ENCODE measurements around the gene PLXNA1. TPM values are rescaled to one million over a fixed set of nuclear protein-coding genes. Genes with fewer than 3 reads are reported as not detected.

Gene PLXNA1
- total RNA-seq, 4 donors from 2014 or later, result 19.7 to 27.5 (median 23.9) TPM

DNA sequence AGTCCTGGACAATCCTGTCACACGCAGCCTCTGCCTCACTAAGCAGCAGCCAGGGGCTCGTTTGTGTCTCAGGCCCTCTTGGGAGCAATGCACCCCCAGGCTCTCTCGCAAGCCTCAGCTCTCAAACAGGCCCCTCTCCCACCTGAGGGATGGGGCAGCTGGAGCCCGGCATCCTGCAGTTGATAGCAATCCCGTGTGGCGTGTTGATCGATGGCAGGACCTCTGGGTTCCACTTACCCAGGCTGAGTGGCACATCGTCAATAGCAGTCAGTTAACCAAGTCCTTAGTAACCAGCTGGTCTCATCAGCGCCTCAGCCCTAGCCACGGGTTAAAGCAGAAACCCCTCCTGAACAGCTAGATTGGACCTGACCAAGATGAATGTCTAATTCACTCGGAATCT lies 36.5 kb upstream of the PLXNA1 start:
- intact Hi-C loops (cut with DNase I), result no loop called here
- Histone ChIP-seq H3K9me3 (no peaks in the 10 kb centered on the region), H3K27me3 (no peaks in the 10 kb centered on the region), H3K36me3 (peaks cover 0 to 8% (median 0%) of the 10 kb centered on the region in 3 donors), H3K27ac (no peak overlapping the region), H3K4me1 (no peaks in the 10 kb centered on the region), H3K4me3 (no peak overlapping the region)
- TF ChIP-seq, protein P1, sequence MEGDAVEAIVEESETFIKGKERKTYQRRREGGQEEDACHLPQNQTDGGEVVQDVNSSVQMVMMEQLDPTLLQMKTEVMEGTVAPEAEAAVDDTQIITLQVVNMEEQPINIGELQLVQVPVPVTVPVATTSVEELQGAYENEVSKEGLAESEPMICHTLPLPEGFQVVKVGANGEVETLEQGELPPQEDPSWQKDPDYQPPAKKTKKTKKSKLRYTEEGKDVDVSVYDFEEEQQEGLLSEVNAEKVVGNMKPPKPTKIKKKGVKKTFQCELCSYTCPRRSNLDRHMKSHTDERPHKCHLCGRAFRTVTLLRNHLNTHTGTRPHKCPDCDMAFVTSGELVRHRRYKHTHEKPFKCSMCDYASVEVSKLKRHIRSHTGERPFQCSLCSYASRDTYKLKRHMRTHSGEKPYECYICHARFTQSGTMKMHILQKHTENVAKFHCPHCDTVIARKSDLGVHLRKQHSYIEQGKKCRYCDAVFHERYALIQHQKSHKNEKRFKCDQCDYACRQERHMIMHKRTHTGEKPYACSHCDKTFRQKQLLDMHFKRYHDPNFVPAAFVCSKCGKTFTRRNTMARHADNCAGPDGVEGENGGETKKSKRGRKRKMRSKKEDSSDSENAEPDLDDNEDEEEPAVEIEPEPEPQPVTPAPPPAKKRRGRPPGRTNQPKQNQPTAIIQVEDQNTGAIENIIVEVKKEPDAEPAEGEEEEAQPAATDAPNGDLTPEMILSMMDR (IDR thresholded peaks at IDR 0.05), result no peak
- TF ChIP-seq POLR2A (IDR thresholded peaks at IDR 0.05), result no peak
- no peak for DNase-seq
- 91 to 100% methylated on average over 2 to 11 of the region's 11 CpGs for WGBS, 2 donors

DNA sequence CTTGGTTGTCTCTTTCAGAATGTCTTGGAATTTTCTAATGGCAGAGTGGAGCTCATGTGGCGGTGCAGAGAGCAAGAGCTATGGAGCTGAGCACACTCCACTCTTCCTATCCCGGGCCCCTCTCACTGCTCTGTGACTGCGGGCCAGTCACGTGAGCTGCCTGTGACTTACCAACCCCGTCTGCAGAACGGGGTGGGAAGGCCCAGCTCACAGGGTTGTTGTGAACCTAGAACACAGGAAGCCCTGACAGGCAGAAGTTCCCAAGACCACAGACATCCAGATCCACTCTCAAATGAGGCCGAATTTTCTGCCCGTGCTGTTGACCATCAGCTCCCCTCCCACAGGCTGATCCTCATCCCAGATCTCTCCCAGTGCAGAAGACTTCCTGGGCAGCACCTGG lies 35.5 kb upstream of the PLXNA1 start:
- TF ChIP-seq, protein P1 (IDR thresholded peaks at IDR 0.05), result no peak
- no peak for TF ChIP-seq POLR2A (IDR thresholded peaks at IDR 0.05)
- no peak overlapping the region for H3K4me3 ChIP-seq
- H3K4me1 ChIP-seq, result no peaks in the 10 kb centered on the region
- H3K36me3 ChIP-seq, result peaks cover 0 to 8% (median 0%) of the 10 kb centered on the region in 3 donors
- WGBS, 2 donors, result 55 to 71% methylated on average over 2 to 8 of the region's 8 CpGs
- intact Hi-C loops (cut with DNase I), result no loop called here
- peak overlapping the region in 1 of 4 donors; percentile 17 for H3K27ac ChIP-seq
- no peak for DNase-seq
- H3K27me3 ChIP-seq, result no peaks in the 10 kb centered on the region
- no peaks in the 10 kb centered on the region for H3K9me3 ChIP-seq

DNA sequence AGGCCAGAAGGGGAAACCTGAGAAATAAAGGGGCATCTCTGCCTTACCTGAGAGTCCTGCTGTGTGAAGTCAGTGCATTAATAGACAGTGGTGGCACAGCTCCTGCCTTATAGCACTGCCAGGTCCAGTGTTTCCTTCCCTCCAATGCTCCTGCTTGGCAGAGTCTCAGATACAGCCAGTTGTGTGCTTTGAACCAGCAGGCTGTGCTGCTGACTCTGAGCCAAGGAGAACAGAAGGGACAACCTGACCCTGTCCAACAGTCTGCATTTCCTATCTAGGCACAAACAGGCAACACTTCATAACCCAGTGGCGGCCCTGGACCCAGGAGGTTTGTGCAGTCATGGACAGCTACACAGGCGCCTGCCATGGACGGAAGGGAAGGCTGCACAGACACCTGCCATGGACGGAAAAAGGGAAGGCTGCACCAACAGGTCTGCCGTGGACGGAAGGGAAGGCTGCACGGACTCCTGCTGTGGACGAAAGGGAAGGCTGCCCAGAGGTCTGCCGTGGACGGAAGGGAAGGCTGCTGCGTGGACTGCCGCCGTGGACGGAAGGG lies 33.9 kb upstream of the PLXNA1 start:
- no peak for DNase-seq
- H3K4me1 ChIP-seq, result no peaks in the 10 kb centered on the region
- H3K27ac ChIP-seq, result no peak overlapping the region
- WGBS, 2 donors, result 91 to 97% methylated on average over 7 to 13 of the region's 14 CpGs
- H3K9me3 ChIP-seq, result no peaks in the 10 kb centered on the region
- no peak overlapping the region for H3K4me3 ChIP-seq
- no peaks in the 10 kb centered on the region for H3K27me3 ChIP-seq
- TF ChIP-seq, protein P1 (IDR thresholded peaks at IDR 0.05), result no peak
- TF ChIP-seq POLR2A (IDR thresholded peaks at IDR 0.05), result no peak
- peaks cover 0 to 8% (median 0%) of the 10 kb centered on the region in 3 donors for H3K36me3 ChIP-seq
- intact Hi-C loops (cut with DNase I), result no loop called here

DNA sequence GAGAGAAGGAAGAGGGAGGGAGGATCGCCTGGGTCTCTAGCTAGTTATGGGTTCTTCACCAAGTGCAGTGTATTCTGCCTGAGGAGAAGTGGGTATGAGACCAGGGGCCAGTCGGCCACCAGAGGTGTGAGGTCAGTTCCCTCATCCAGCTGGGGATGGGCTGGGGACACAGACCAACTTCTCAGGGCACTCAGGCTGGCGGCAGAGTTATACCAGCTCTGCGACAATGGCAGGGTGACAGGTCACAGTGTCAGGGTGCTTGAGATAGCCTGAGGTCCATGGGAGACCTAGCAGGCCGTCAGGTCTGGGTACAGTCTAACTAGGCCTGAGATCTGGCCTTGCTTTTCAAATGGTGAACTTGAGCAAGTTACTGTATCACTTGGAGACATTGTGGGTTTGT lies 31.4 kb upstream of the PLXNA1 start:
- 94% methylated on average over 2 to 4 of the region's 5 CpGs for WGBS, 2 donors
- peaks cover 0 to 8% (median 0%) of the 10 kb centered on the region in 3 donors for H3K36me3 ChIP-seq
- no peaks in the 10 kb centered on the region for H3K27me3 ChIP-seq
- no peak overlapping the region for H3K4me3 ChIP-seq
- intact Hi-C loops (cut with DNase I), result no loop called here
- H3K4me1 ChIP-seq, result peaks cover 0 to 7% (median 2%) of the 10 kb centered on the region in 3 donors
- TF ChIP-seq, protein P1 (IDR thresholded peaks at IDR 0.05), result no peak
- TF ChIP-seq POLR2A (IDR thresholded peaks at IDR 0.05), result no peak
- no peak for DNase-seq
- H3K27ac ChIP-seq, result no peak overlapping the region
- no peaks in the 10 kb centered on the region for H3K9me3 ChIP-seq

DNA sequence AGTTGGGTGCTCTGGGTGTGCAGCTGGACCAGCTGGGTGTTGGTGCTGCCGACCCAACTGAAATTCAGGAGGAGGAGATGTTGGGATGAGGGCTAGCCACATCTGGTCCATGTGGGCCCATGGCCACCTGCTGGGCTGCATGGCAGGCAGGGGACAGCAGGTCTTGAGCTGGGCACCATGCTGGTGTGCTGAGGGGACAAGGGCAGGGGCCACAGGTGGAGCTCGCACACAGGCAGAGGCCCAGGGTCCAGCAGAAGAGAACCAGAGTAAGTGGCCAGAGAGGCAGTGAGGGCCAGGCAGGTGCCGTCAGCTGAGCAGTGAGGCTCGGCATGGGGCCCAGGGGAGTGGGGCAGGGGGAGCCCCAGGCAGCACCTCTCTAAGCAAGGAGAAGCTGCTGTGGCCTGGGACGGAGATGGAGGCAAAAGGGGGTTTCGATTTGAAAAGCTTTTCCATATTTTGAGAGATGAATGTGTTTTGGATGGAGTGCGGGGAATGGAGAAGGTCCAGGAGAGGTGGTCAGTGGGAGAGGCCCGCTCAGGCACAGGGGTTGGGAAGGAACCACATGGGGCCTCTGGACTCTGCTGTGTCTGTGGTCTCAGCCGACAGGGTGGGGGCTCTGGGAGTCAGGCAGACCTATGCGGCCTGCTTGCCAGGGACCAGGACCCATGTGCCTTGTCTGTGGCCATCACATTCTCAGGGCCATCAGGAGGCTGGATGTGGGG lies 30.5 kb upstream of the PLXNA1 start:
- intact Hi-C loops (cut with DNase I), result no loop called here
- H3K27me3 ChIP-seq, result no peaks in the 10 kb centered on the region
- TF ChIP-seq POLR2A (IDR thresholded peaks at IDR 0.05), result no peak
- TF ChIP-seq, protein P1 (IDR thresholded peaks at IDR 0.05), result no peak
- H3K9me3 ChIP-seq, result no peaks in the 10 kb centered on the region
- DNase-seq, result no peak
- 91% methylated on average over 6 to 10 of the region's 10 CpGs for WGBS, 2 donors
- peaks cover 5 to 15% (median 11%) of the 10 kb centered on the region in 3 donors for H3K4me1 ChIP-seq
- peaks cover 0 to 8% (median 0%) of the 10 kb centered on the region in 3 donors for H3K36me3 ChIP-seq
- no peak overlapping the region for H3K4me3 ChIP-seq
- H3K27ac ChIP-seq, result no peak overlapping the region

Measured in esophagus squamous epithelium (tissue), 5 donors.